Activated CD4-positive, alpha-beta T cell treated with anti-CD3 and anti-CD28 coated beads for 4 hours (primary cell): Measurements from ENCODE around the gene GNG12.

Experiments used
- DNase-seq, 2 donors: peaks; one replicate each; pipeline ENCODE4 v3.0.0-alpha.2; 2020

Gene GNG12

GRCh38 chr1:67696708-67697107 is 136.6 kb downstream of the GNG12 start:
- DNase-seq = no peak

DNA sequence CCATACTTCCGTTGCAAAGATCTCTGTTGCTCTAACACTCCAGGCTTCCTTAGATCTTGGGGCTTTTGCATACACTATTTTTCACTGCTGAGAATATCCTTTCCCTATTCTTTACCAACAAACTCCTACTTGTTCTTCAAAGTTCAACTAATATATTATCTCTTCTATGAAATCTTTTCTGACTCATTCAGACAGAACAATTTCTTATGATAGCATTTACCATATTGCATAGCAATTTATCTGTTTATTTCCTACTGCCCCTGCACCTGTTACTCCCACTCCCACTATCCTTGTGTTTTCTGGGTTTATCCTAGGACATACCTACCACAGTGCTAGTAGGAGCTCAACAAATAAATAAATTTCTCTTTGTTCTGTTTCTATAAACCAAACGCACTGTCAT is 137.3 kb downstream of the GNG12 start:
- no peak for DNase-seq

GRCh38 chr1:67691712-67692111 is 141.6 kb downstream of the GNG12 start:
- no peak for DNase-seq

- DNase-seq = no peak
Observed at GRCh38 chr1:67690411-67690810, 142.9 kb downstream of the GNG12 start.

DNA sequence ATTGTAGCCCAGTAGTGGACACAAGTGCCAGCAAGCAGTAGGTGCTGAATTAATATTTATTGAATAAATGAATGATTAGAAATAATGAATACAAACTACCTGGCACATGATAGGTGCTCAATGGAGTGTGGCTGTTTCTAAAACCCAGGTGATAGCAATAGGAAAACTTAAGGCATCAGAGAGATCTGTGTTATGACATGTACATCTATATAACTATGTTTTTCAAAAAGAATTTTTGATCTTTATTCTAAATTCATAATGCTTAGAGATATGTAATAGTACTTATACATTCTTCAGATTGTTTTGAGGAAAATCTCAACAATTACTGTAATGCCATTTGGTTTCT is 143.3 kb downstream of the GNG12 start:
- DNase-seq = no peak

GRCh38 chr1:67689267-67690017 is 143.8 kb downstream of the GNG12 start:
- DNase-seq = no peak

- DNase-seq = no peak
Observed at GRCh38 chr1:67688526-67689219, 144.6 kb downstream of the GNG12 start.

DNA sequence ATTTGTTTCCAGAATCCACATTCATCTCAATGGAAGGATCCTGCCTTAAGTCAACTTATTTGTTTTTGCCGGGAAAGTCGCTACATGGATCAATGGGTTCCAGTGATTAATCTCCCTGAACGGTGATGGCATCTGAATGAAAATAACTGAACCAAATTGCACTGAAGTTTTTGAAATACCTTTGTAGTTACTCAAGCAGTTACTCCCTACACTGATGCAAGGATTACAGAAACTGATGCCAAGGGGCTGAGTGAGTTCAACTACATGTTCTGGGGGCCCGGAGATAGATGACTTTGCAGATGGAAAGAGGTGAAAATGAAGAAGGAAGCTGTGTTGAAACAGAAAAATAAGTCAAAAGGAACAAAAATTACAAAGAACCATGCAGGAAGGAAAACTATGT is 145.6 kb downstream of the GNG12 start:
- DNase-seq = no peak

DNA sequence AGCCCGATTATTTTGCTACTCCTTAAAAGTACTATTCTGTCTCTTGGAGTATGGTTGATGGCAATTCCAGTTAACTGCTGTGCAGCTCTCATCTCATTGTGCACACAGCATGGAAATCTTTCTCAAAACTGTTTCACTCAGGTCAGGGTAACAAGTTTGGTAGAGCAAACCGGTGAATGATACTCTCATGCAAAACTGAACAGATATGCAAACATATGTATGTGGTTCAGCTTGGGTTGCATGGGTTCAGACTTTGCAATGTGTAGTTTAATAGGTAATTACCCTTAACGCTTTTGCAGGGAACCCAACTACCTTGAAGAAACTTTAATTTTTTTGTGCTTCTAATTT is 146.1 kb downstream of the GNG12 start:
- no peak for DNase-seq

DNA sequence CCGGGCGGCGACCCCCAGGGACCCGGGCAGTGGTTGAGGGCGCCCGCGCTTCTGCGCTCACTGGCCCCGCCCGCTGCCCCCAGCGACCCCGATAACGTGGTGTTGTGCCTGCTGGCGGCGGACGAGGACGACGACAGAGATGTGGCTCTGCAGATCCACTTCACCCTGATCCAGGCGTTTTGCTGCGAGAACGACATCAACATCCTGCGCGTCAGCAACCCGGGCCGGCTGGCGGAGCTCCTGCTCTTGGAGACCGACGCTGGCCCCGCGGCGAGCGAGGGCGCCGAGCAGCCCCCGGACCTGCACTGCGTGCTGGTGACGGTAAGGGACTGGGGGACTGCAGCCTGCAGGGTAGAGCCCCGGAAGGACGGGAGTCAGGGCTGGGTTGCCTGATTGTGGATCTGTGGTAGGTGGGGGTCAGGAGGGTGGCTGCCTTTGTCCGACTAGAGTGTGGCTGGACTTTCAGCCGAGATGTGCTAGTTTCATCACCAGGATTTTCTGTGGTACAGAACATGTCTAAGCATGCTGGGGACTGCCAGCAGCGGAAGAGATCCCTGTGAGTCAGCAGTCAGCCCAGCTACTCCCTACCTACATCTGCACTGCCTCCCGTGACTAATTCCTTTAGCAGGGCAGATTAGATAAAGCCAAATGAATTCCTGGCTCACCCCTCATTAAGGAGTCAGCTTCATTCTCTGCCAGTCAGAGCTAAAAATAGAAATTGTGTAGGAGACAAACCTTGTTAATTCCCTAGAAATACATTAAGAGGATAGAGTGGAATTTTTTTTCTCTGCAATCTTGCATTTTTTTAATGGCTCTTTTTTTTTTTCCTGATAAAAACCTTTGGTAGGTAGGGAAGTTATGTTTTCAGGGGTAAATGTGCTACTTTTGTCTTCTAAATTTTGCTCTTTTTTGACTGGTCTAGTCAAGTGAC is 146.7 kb downstream of the GNG12 start:
- peak; percentile 47 to 55 for DNase-seq

- DNase-seq = peak; percentile 58 to 71
Observed at GRCh38 chr1:67685558-67686266, 147.6 kb downstream of the GNG12 start.

DNA sequence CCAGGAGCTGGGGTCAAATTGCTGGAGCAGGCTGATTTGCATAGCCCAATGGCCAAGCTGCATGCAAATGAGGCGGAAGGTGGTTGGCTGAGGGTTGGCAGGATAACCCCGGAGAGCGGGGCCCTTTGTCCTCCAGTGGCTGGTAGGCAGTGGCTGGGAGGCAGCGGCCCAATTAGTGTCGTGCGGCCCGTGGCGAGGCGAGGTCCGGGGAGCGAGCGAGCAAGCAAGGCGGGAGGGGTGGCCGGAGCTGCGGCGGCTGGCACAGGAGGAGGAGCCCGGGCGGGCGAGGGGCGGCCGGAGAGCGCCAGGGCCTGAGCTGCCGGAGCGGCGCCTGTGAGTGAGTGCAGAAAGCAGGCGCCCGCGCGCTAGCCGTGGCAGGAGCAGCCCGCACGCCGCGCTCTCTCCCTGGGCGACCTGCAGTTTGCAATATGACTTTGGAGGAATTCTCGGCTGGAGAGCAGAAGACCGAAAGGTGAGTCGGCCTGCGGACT is 148.2 kb downstream of the GNG12 start, which contains the start of gene GADD45A:
GADD45A (plus strand) TSS at position 135 of the 491 bp plus-strand sequence; CDS start at position 429, 294 bp downstream.
- DNase-seq = peak; percentile 88 to 93

DNA sequence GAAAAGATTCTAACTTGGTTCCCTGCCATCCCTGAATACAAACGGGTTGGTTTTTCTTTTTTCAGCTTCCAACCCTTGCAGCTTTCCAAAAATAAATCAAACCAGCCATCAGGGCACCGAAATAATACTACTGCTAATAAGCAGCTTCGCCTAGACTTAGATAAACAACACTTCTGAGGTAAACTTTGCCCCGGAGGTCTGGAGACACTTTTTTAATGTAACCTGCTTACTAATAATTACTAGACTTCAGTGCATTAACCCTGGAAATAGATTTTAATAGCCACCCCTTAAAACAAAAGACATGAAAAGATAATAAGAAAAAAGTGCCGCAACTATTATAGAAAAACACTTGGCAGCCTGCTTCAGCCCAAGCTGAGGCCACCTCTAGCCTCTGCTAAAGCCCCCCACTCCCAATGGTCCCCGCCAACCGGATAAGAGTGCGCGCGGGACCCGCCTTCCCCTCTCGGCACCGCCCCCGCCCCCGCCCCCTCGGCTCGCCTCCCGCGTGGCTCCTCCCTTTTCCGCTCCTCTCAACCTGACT is 148.7 kb downstream of the GNG12 start:
- peak in 1 of 2 donors; percentile 5 for DNase-seq

DNA sequence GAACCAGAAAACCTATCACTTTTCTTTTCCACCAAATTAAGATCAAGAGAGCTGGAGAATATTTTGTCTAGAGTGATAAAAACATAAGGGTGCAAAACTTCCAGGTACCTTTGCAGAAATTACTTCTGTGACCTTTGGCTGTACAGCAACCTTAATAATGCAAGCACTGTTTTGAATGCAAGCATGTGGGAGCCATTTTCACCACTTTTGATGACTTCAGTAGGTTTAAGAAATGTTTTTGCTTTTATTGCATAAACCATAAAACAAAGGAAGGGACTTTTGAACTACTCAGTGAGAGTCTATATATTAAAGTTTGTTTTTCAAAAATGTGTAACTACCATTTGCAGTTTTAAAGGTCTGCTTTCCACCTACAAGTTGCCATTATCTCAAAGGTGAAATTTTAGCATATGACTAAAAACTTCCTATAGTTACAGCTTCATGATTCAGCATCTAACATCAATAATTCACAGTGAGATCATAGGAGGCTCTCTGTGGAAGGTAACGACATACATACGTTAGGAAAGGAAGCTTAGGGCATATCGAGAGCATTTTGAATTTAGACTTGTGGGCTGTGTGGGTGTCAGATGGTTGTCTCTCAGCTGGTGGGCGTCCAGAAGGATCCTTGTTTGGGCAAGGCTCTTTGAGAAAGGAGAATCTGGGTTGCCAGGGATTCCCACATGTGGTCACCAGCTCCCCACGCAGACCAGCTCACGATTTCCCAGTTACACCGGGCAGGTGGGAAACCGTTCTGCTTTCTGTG is 149.3 kb downstream of the GNG12 start:
- DNase-seq = peak; percentile 55 to 67

GRCh38 chr1:67683316-67683715 is 150.0 kb downstream of the GNG12 start:
- no peak for DNase-seq

- no peak for DNase-seq
Observed at GRCh38 chr1:67682659-67683197, 150.5 kb downstream of the GNG12 start.

DNA sequence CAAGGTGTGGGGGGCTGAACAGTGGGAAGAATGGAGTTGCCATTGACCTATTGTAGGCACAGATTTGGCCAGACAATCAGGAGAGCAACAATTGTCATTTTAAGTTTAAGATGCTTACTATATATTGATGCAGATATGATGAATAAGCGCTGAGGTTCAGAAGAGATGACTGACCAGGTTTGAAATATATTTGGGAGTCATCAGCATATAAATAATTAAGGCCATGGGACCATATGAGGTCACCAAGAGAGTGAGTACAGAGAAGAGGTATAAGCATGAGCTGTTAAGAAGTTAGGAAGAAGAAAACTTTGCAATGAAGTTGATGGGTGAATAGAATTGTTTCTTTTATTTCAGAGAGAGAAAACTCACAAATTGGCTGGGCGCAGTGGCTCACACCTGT is 152.8 kb downstream of the GNG12 start:
- DNase-seq = no peak

GRCh38 chr1:67679691-67680090 is 153.6 kb downstream of the GNG12 start:
- DNase-seq = no peak

- DNase-seq = no peak
Observed at GRCh38 chr1:67677930-67678329, 155.3 kb downstream of the GNG12 start.

DNA sequence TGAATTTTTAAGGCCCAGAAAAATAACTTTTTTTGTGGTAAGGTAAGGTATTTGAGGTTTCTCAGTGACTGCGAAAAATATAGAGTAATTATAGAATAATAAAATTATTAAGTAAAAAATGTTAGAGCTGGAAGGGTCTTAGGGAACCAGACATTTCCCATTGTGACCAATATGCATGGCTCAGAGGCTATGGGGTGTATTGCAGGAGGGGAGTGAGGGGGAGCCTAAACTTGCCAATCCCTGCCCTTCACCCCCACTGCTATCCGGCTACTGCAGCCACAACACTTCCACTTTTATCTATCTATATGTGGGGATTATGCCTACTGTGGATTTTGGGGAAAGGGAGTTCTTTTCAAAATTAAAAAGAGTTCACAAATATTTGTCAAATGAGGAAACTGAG is 155.9 kb downstream of the GNG12 start:
- no peak for DNase-seq

DNA sequence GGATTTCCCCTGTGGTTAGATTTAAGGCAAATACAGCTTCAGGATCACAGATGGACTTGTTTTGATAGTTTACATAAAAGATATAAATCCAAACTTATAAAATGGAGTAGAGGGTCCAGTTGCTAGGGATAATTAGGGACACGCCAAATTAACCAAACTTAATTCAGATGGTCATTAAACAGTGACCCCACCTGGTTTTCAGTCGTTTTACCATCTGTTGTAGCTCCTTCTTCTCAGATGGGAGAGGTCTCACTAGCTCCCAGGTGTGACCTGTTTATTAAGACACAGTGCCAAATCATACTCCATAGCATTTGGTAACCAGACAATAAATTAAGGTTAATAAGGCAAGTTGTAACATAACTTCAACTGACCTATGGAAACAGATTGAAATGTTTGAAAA is 156.3 kb downstream of the GNG12 start:
- no peak for DNase-seq
